Stimulated activated CD8-positive, alpha-beta memory T cell treated with anti-CD3 and anti-CD28 coated beads, Interleukin-2, amount 100 ng/mL, for 1 hour (primary cell): ENCODE data around the gene SEC31A.

Source experiments
- DNase-seq, 2 donors: peaks; one replicate each; pipeline ENCODE4 v3.0.0-alpha.2; 2020; ENCODE audit warnings: low read depth in 2 of 2

SEC31A gene

GRCh38 chr4:82797405-82798111 is 93.4 kb downstream of the SEC31A start:
- no peak for DNase-seq

- no peak for DNase-seq
These were observed 93.9 kb downstream of the SEC31A start for GRCh38 chr4:82797040-82797404.

- no peak for DNase-seq
These were observed 97.9 kb downstream of the SEC31A start for GRCh38 chr4:82792912-82793649.

GRCh38 chr4:82791179-82791578 is 99.8 kb downstream of the SEC31A start:
- no peak for DNase-seq

- DNase-seq: no peak
These were observed 100.8 kb downstream of the SEC31A start for GRCh38 chr4:82790060-82790660.

GRCh38 chr4:82789025-82789776 is 101.8 kb downstream of the SEC31A start:
- no peak for DNase-seq

- DNase-seq: no peak
These were observed 103.6 kb downstream of the SEC31A start for GRCh38 chr4:82787342-82787741.

- no peak for DNase-seq
These were observed 104.1 kb downstream of the SEC31A start for GRCh38 chr4:82786828-82787227.

- no peak for DNase-seq
These were observed 105.1 kb downstream of the SEC31A start for GRCh38 chr4:82785611-82786400.

GRCh38 chr4:82784681-82785610 is 106.0 kb downstream of the SEC31A start:
- no peak for DNase-seq

- DNase-seq: no peak
These were observed 108.2 kb downstream of the SEC31A start for GRCh38 chr4:82782626-82783345.

- DNase-seq: no peak
These were observed 110.2 kb downstream of the SEC31A start for GRCh38 chr4:82780752-82781231.

- no peak for DNase-seq
These were observed 110.7 kb downstream of the SEC31A start for GRCh38 chr4:82780170-82780751.

- no peak for DNase-seq
These were observed 111.9 kb downstream of the SEC31A start for GRCh38 chr4:82779032-82779431.

GRCh38 chr4:82777857-82778525 is 113.0 kb downstream of the SEC31A start:
- DNase-seq: no peak

GRCh38 chr4:82776925-82777542 is 113.9 kb downstream of the SEC31A start:
- no peak for DNase-seq

GRCh38 chr4:82775243-82775642 is 115.7 kb downstream of the SEC31A start:
- no peak for DNase-seq

GRCh38 chr4:82774711-82775171 is 116.2 kb downstream of the SEC31A start:
- DNase-seq: no peak
